ENCODE measurements around the gene ZNF143.
"Not testable (repeated sequence)": the region's sequence is repeated elsewhere in the genome, so short reads cannot be mapped to it uniquely, and the experiment has no call there.

The ZNF143 gene

GRCh38 chr11:9533736-9534473, 73.1 kb downstream of the ZNF143 start:
- ChIA-PET POLR2A (interaction anchor here (2.9 kb wide), 1 partner anchor 38 kb away, joined by 25 read pairs; the partner anchor contains the start of gene WEE1), CTCF (interaction anchor here (0.6 to 1.8 kb wide), 8 partner anchors 8 to 262 kb away, joined by 3 to 11 read pairs (median 4); no protein-coding TSS in a partner anchor)
- TF ChIP-seq SUZ12 (IDR thresholded peaks at IDR 0.05) (no peak), FOXA1 (IDR thresholded peaks at IDR 0.05) (no peak), TARDBP (IDR thresholded peaks at IDR 0.05) (no peak), SP1 (IDR thresholded peaks at IDR 0.05) (no peak), FOXK2 (IDR thresholded peaks at IDR 0.05) (no peak), PKNOX1 (IDR thresholded peaks at IDR 0.05) (no peak), CTBP1 (IDR thresholded peaks at IDR 0.05; ENCODE audit: borderline replicate concordance) (no peak), ELF4 (IDR thresholded peaks at IDR 0.05) (no peak), NFRKB (IDR thresholded peaks at IDR 0.05) (no peak), ARNT (IDR thresholded peaks at IDR 0.05) (no peak)
- no peak for DNase-seq (ENCODE audit: extremely low spot score)

GRCh38 chr11:9535189-9535781, 74.5 kb downstream of the ZNF143 start:
- POLR2A ChIA-PET = interaction anchor here (0.8 to 2.9 kb wide), 3 partner anchors 37 to 73 kb away, joined by 3 to 25 read pairs (median 5); partner anchors contain the start of gene WEE1
- CTCF ChIA-PET = interaction anchor here (0.6 to 1.8 kb wide), 19 partner anchors 9 to 850 kb away, joined by 3 to 11 read pairs (median 5); no protein-coding TSS in a partner anchor
- no peak for TF ChIP-seq FOXA1 (IDR thresholded peaks at IDR 0.05)
- TF ChIP-seq TARDBP (IDR thresholded peaks at IDR 0.05) = no peak
- TF ChIP-seq ARNT (IDR thresholded peaks at IDR 0.05) = no peak
- TF ChIP-seq PKNOX1 (IDR thresholded peaks at IDR 0.05) = no peak
- TF ChIP-seq NFRKB (IDR thresholded peaks at IDR 0.05) = no peak
- no peak for TF ChIP-seq SP1 (IDR thresholded peaks at IDR 0.05)
- no peak for TF ChIP-seq ZNF384 (IDR thresholded peaks at IDR 0.05)
- TF ChIP-seq SUZ12 (IDR thresholded peaks at IDR 0.05) = no peak
- no peak for TF ChIP-seq FOXM1 (IDR thresholded peaks at IDR 0.05; ENCODE audit: borderline replicate concordance)
- TF ChIP-seq HDGF (IDR thresholded peaks at IDR 0.05; ENCODE audit: borderline replicate concordance) = no peak
- DNase-seq (ENCODE audit: extremely low spot score) = peak; percentile 71

GRCh38 chr11:9538548-9538947, 77.7 kb downstream of the ZNF143 start:
- DNase-seq (ENCODE audit: extremely low spot score) = no peak
- no peak for TF ChIP-seq ZNF384 (IDR thresholded peaks at IDR 0.05)
- TF ChIP-seq FOXA1 (IDR thresholded peaks at IDR 0.05) = no peak
- no peak for TF ChIP-seq ARNT (IDR thresholded peaks at IDR 0.05)
- no peak for TF ChIP-seq LEF1 (IDR thresholded peaks at IDR 0.05; ENCODE audit: borderline replicate concordance)
- TF ChIP-seq NFRKB (IDR thresholded peaks at IDR 0.05) = no peak
- no peak for TF ChIP-seq ELF4 (IDR thresholded peaks at IDR 0.05)
- no peak for TF ChIP-seq PKNOX1 (IDR thresholded peaks at IDR 0.05)
- no peak for TF ChIP-seq FOXK2 (IDR thresholded peaks at IDR 0.05)
- TF ChIP-seq TARDBP (IDR thresholded peaks at IDR 0.05) = no peak
- TF ChIP-seq BHLHE40 (IDR thresholded peaks at IDR 0.05; ENCODE audit: borderline replicate concordance) = no peak
- no peak for TF ChIP-seq CTBP1 (IDR thresholded peaks at IDR 0.05; ENCODE audit: borderline replicate concordance)
- no peak for TF ChIP-seq FOXM1 (IDR thresholded peaks at IDR 0.05; ENCODE audit: borderline replicate concordance)
- no peak for TF ChIP-seq HDGF (IDR thresholded peaks at IDR 0.05; ENCODE audit: borderline replicate concordance)
- no peak for TF ChIP-seq SP1 (IDR thresholded peaks at IDR 0.05)
- no peak for TF ChIP-seq SUZ12 (IDR thresholded peaks at IDR 0.05)
- no peak for TF ChIP-seq L3MBTL2 (conservative IDR thresholded peaks at IDR 0.05)
- POLR2A ChIA-PET = no interaction called here
- CTCF ChIA-PET = no interaction called here

- CTCF ChIA-PET = interaction anchor here (2.0 kb wide), 1 partner anchor 14 kb away, joined by 7 read pairs; no protein-coding TSS in a partner anchor
- POLR2A ChIA-PET = not testable (repeated sequence)
Observed at GRCh38 chr11:9549216-9549615, 88.4 kb downstream of the ZNF143 start.

GRCh38 chr11:9550191-9550628, 89.4 kb downstream of the ZNF143 start:
- CTCF ChIA-PET = interaction anchor here (2.0 kb wide), 1 partner anchor 15 kb away, joined by 7 read pairs; no protein-coding TSS in a partner anchor
- DNase-seq (ENCODE audit: extremely low spot score) = no peak
- POLR2A ChIA-PET = no interaction called here
- TF ChIP-seq ARNT (IDR thresholded peaks at IDR 0.05) (no peak), CTBP1 (IDR thresholded peaks at IDR 0.05; ENCODE audit: borderline replicate concordance) (no peak), SP1 (IDR thresholded peaks at IDR 0.05) (no peak), HDGF (IDR thresholded peaks at IDR 0.05; ENCODE audit: borderline replicate concordance) (no peak), BHLHE40 (IDR thresholded peaks at IDR 0.05; ENCODE audit: borderline replicate concordance) (no peak), NFRKB (IDR thresholded peaks at IDR 0.05) (no peak), ZNF384 (IDR thresholded peaks at IDR 0.05) (no peak), SUZ12 (IDR thresholded peaks at IDR 0.05) (no peak), LEF1 (IDR thresholded peaks at IDR 0.05; ENCODE audit: borderline replicate concordance) (no peak)

More at GRCh38 chr11:9549216-9549615, 88.4 kb downstream of the ZNF143 start:
- DNase-seq (ENCODE audit: extremely low spot score) = not testable (repeated sequence)
